Choroid plexus epithelial cell (primary cell): ENCODE measurements around the gene COG5.

Experiments used
- DNase-seq: peaks from one replicate; pipeline ENCODE4 v3.0.0-alpha.2; 2010; ENCODE audit warnings: low read depth
- H3K4me3 ChIP-seq: 2 replicates; pipeline ENCODE4 v1.5.1; 2011; ENCODE audit warnings: low read depth, mild to moderate bottlenecking, control low read depth, low read length, moderate library complexity
- TF ChIP-seq, protein P1 (sequence below): conservative IDR thresholded peaks from 2 replicates; pipeline ENCODE4 v1.5.1; 2011; ENCODE audit warnings: low read depth, mild to moderate bottlenecking, control low read depth, inconsistent platforms, low read length, moderate library complexity

The COG5 gene

DNA sequence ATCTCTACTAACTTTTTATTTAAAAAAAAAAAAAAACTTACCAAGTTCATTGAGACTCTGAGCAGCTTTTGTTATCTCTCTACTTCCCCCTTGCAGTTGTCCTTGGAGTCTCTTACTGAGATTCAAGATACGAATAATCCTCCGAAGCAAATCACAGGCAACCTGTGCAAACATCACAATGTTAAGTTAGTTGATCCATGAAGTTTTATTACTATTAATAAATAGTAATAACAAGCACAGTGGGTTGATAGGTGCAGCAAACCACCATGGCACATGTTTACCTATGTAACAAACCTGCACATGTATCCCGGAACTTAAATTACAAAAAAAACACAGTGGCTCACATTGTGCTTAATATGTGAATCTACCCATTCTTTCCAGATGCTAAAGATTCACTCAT is 36.5 kb downstream of the COG5 start:
- TF ChIP-seq, protein P1, sequence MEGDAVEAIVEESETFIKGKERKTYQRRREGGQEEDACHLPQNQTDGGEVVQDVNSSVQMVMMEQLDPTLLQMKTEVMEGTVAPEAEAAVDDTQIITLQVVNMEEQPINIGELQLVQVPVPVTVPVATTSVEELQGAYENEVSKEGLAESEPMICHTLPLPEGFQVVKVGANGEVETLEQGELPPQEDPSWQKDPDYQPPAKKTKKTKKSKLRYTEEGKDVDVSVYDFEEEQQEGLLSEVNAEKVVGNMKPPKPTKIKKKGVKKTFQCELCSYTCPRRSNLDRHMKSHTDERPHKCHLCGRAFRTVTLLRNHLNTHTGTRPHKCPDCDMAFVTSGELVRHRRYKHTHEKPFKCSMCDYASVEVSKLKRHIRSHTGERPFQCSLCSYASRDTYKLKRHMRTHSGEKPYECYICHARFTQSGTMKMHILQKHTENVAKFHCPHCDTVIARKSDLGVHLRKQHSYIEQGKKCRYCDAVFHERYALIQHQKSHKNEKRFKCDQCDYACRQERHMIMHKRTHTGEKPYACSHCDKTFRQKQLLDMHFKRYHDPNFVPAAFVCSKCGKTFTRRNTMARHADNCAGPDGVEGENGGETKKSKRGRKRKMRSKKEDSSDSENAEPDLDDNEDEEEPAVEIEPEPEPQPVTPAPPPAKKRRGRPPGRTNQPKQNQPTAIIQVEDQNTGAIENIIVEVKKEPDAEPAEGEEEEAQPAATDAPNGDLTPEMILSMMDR: no peak
- no peak for DNase-seq
- no peak overlapping the region for H3K4me3 ChIP-seq

DNA sequence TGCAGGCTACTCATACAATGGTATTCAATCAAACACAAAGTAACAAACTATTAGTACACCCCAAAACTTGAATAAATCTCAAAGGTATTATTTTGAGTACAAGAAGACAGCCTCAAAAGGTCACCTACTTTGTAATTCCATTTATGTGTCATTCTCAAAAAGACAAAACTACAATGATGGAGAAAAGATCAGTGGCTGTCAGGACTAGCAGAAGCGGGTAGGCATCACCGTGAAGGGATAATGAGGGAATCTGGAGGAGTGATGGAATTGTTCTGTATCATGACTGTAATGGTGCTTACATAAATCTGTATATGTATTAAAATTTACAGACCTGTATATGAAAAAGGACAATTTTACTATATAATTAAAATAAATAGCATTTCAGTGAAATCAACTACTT is 37.0 kb downstream of the COG5 start:
- TF ChIP-seq, protein P1: no peak
- no peak for DNase-seq
- H3K4me3 ChIP-seq: no peak overlapping the region

DNA sequence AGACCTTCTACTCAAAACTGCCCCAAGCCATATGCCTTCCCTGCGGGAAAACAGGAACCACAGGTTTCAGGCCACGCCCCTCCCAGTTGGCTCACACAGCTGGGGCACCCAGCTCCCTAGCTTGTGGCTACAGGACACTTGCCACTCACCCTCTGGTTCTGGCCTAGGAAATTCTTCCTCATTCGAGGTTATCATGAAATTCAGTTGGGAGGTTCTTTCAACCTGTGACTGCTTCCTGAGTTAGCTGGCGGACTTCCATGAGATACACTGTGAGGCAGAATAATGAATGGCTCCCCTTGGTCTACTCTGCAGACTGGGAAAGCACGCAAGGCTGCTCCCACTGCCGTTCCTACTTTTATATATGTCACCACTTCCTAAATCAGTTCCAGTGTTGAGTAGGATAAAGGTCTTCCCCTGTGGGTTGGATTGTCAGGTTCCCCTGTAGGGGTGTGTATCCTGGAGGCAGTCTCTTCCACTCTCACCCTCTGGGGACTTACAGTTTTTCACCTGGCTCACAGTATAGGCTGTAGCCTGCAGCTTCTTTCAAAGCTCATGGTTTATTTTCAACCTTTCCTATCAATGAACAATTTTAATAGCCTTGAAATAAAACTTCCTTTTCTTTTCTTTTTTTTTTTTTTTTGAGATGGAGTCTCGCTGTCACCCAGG is 56.9 kb downstream of the COG5 start:
- H3K4me3 ChIP-seq: no peak overlapping the region
- peak; percentile 6 for DNase-seq
- TF ChIP-seq, protein P1: no peak

DNA sequence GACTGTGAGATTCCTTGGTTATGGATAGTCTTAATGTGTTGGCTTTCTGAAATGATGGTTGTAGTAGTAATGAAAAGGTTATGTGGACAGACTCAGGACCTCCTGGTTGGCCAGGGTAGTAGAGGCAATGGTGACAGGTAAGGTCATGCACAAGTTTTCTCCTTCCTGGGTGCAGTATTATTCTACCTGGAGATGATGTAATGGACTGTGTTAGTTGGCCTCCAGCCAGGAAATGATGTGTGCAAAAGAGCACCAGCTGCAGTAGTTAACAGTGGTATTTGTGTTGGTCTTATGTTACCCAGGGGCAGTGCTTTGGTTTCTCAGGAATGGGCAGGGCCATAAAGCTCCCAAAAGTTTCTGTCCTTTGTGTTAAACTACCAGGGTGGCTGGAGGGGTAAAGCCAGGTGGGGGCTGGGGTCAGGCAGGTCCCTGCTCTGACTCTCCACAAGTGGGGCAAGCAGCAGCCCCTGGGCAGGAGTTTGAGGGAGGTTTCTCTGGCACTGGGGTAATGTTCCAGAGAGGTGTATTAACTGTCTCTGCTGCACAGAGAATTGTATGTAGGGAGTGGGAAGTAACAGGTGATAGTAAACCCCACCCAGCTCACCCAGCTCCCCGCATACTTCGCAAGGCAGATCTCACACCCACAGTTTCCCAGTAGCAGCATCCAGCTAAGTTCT is 57.6 kb downstream of the COG5 start:
- TF ChIP-seq, protein P1: no peak
- peak; percentile 41 for DNase-seq
- no peak overlapping the region for H3K4me3 ChIP-seq

DNA sequence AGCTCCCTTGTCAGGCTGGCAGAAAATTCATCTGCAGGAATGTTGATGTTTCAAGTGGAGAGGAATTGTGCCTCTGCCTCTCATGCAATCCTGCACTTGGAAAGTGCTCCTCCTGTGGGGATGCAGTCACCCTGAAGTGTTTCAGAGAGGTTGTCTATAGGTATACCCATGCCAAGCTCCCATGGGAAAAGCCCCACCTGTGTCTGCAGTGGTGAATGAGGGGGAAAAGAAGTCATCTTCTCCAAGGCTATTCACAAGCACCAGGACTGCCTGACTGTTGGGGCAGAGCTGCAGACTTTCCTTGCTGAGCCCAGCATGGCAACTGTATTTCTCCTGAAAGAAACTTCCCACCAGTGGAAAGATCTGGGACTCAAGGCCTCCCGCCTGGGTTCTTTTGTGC is 58.4 kb downstream of the COG5 start:
- TF ChIP-seq, protein P1: no peak
- DNase-seq: no peak
- no peak overlapping the region for H3K4me3 ChIP-seq

DNA sequence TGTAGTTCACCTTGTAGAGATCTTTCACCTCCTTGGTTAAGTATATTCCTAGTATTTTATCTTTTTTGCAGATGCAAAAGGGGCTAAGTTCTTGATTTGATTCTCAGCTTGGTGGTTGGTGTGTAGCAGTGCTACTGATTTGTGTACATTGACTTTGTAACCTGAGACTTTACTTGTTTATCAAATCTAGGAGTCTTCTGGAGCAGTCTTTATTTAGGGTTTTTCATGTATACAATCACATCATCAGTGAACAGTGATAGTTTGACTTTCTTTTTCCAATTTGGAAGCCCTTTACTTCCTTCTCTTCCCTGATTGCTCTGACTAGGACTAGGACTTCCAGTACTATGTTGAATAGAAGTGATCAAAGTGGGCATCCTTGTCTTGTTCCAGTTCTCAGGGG is 60.0 kb downstream of the COG5 start:
- TF ChIP-seq, protein P1: no peak
- H3K4me3 ChIP-seq: no peak overlapping the region
- DNase-seq: no peak

DNA sequence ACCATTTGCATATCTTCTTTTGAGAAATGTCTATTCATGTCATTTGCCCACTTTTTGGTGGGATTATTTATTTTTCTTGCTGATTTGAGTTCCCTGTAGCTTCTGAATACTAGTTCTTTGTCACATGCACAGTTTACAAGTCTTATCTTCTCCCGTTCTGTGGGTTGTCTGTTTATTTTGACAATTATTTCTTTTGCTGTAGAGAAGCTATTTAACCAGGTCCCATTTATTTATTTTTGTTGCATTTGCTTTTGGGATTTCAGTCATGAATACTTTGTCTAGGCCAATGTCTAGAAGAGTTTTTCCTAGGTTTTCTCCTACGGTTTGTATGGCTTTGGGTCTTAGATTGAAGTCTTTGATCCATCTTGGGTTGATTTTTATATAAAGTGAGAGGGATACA is 60.9 kb downstream of the COG5 start:
- TF ChIP-seq, protein P1: no peak
- DNase-seq: no peak
- H3K4me3 ChIP-seq: no peak overlapping the region
